ENCODE results near the gene MAT1A. TPM values are rescaled to one million over a fixed set of nuclear protein-coding genes. Genes with fewer than 3 reads are reported as not detected.

MAT1A gene
- total and polyA plus RNA-seq, 2 of the 13 experiments (the other 11 are each of a cell fraction or from before 2014, with no cell fraction given), result 57.1 to 76.9 TPM

DNA sequence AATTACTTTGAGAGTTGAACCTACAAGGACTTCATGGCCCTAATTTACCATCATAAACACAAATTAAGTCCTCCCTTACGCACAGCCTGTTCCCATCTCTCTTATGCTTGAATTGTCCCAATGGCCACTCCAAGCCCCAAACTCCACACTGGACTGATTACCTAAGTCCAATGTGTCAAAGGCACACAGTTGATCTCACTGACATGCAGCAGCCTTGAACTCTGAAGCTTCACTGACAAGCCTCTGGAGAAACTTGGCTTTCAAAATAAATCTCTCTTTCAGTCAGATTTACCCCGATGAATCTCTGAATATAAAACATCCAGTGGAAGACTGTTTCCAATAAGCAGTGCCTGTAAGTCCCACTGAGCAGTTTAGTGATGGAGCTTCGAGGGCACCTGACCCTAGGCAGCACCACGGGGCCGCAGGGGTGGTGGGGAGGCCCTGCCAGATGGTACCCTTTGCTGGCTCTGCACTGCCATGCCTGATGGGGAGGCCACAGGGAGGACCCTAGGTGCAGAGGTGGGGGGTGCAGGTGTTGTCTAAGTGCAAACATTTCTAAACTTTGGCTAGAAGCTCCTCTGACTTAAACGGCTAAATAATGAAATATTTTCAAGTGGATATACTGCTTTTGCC is 3.3 kb upstream of the MAT1A start (continued):
- TF ChIP-seq ZNF883 (CRISPR knock-in tag; IDR thresholded peaks at IDR 0.05; ENCODE audit: not compliant biosample characterization), result no peak
- TF ChIP-seq RCOR2 (CRISPR knock-in tag; IDR thresholded peaks at IDR 0.05), result no peak
- TF ChIP-seq, protein P1, sequence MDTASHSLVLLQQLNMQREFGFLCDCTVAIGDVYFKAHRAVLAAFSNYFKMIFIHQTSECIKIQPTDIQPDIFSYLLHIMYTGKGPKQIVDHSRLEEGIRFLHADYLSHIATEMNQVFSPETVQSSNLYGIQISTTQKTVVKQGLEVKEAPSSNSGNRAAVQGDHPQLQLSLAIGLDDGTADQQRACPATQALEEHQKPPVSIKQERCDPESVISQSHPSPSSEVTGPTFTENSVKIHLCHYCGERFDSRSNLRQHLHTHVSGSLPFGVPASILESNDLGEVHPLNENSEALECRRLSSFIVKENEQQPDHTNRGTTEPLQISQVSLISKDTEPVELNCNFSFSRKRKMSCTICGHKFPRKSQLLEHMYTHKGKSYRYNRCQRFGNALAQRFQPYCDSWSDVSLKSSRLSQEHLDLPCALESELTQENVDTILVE (CRISPR knock-in tag; IDR thresholded peaks at IDR 0.05), result no peak
- TF ChIP-seq MEIS1 (CRISPR knock-in tag; IDR thresholded peaks at IDR 0.05; ENCODE audit: borderline replicate concordance), result 0 out of 2 replicates have a peak, but pooled peaks have one; percentile 64
- TF ChIP-seq, protein P2, sequence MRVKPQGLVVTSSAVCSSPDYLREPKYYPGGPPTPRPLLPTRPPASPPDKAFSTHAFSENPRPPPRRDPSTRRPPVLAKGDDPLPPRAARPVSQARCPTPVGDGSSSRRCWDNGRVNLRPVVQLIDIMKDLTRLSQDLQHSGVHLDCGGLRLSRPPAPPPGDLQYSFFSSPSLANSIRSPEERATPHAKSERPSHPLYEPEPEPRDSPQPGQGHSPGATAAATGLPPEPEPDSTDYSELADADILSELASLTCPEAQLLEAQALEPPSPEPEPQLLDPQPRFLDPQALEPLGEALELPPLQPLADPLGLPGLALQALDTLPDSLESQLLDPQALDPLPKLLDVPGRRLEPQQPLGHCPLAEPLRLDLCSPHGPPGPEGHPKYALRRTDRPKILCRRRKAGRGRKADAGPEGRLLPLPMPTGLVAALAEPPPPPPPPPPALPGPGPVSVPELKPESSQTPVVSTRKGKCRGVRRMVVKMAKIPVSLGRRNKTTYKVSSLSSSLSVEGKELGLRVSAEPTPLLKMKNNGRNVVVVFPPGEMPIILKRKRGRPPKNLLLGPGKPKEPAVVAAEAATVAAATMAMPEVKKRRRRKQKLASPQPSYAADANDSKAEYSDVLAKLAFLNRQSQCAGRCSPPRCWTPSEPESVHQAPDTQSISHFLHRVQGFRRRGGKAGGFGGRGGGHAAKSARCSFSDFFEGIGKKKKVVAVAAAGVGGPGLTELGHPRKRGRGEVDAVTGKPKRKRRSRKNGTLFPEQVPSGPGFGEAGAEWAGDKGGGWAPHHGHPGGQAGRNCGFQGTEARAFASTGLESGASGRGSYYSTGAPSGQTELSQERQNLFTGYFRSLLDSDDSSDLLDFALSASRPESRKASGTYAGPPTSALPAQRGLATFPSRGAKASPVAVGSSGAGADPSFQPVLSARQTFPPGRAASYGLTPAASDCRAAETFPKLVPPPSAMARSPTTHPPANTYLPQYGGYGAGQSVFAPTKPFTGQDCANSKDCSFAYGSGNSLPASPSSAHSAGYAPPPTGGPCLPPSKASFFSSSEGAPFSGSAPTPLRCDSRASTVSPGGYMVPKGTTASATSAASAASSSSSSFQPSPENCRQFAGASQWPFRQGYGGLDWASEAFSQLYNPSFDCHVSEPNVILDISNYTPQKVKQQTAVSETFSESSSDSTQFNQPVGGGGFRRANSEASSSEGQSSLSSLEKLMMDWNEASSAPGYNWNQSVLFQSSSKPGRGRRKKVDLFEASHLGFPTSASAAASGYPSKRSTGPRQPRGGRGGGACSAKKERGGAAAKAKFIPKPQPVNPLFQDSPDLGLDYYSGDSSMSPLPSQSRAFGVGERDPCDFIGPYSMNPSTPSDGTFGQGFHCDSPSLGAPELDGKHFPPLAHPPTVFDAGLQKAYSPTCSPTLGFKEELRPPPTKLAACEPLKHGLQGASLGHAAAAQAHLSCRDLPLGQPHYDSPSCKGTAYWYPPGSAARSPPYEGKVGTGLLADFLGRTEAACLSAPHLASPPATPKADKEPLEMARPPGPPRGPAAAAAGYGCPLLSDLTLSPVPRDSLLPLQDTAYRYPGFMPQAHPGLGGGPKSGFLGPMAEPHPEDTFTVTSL (CRISPR knock-in tag; IDR thresholded peaks at IDR 0.05; ENCODE audit: borderline replicate concordance), result peak; percentile 46; the same call in 1 of the 2 replicates
- TF ChIP-seq SKI (IDR thresholded peaks at IDR 0.05; ENCODE audit: partially characterized antibody), result peak; percentile 23
- 0 out of 2 replicates have a peak, but pooled peaks have one; percentile 34 for TF ChIP-seq ZNF761 (CRISPR knock-in tag; conservative IDR thresholded peaks at IDR 0.05)
- TF ChIP-seq SAP130 (CRISPR knock-in tag; IDR thresholded peaks at IDR 0.05; ENCODE audit: low read depth), result peak; percentile 73
- TF ChIP-seq TOE1 (CRISPR knock-in tag; IDR thresholded peaks at IDR 0.05), result no peak
- TF ChIP-seq SOX6 (IDR thresholded peaks at IDR 0.05), result no peak
- peak; percentile 63 for TF ChIP-seq SOX6 (CRISPR knock-in tag; IDR thresholded peaks at IDR 0.05)
- peak; percentile 17; the same call in 1 of the 2 replicates for TF ChIP-seq ZNF788 (CRISPR knock-in tag; IDR thresholded peaks at IDR 0.05; ENCODE audit: borderline replicate concordance)
- TF ChIP-seq WIZ (CRISPR knock-in tag; IDR thresholded peaks at IDR 0.05), result peak; percentile 75; the same call in 1 of the 2 replicates
- no peak for TF ChIP-seq ZFP37 (CRISPR knock-in tag; IDR thresholded peaks at IDR 0.05; ENCODE audit: borderline replicate concordance)
- TF ChIP-seq, protein P3, sequence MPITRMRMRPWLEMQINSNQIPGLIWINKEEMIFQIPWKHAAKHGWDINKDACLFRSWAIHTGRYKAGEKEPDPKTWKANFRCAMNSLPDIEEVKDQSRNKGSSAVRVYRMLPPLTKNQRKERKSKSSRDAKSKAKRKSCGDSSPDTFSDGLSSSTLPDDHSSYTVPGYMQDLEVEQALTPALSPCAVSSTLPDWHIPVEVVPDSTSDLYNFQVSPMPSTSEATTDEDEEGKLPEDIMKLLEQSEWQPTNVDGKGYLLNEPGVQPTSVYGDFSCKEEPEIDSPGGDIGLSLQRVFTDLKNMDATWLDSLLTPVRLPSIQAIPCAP (CRISPR knock-in tag; IDR thresholded peaks at IDR 0.05; ENCODE audit: low read depth), result no peak
- TF ChIP-seq FOSL2 (CRISPR knock-in tag; IDR thresholded peaks at IDR 0.05), result 0 out of 2 replicates have a peak, but pooled peaks have one; percentile 29
- TF ChIP-seq HOXD1 (CRISPR knock-in tag; IDR thresholded peaks at IDR 0.05), result no peak
- peak; percentile 51; the same call in 1 of the 2 replicates for TF ChIP-seq NR2C2 (CRISPR knock-in tag; IDR thresholded peaks at IDR 0.05; ENCODE audit: borderline replicate concordance)
- 0 out of 2 replicates have a peak, but pooled peaks have one; percentile 39 for TF ChIP-seq ZNF792 (CRISPR knock-in tag; IDR thresholded peaks at IDR 0.05)
- TF ChIP-seq THAP11 (CRISPR knock-in tag; IDR thresholded peaks at IDR 0.05), result no peak
- TF ChIP-seq SCMH1 (CRISPR knock-in tag; IDR thresholded peaks at IDR 0.05; ENCODE audit: borderline replicate concordance), result no peak
- TF ChIP-seq, protein P4, sequence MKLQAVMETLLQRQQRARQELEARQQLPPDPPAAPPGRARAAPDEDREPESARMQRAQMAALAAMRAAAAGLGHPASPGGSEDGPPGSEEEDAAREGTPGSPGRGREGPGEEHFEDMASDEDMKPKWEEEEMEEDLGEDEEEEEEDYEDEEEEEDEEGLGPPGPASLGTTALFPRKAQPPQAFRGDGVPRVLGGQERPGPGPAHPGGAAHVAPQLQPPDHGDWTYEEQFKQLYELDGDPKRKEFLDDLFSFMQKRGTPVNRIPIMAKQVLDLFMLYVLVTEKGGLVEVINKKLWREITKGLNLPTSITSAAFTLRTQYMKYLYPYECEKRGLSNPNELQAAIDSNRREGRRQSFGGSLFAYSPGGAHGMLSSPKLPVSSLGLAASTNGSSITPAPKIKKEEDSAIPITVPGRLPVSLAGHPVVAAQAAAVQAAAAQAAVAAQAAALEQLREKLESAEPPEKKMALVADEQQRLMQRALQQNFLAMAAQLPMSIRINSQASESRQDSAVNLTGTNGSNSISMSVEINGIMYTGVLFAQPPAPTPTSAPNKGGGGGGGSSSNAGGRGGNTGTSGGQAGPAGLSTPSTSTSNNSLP (IDR thresholded peaks at IDR 0.05; ENCODE audit: low read depth, low read length), result 0 out of 2 replicates have a peak, but pooled peaks have one; percentile 26

Measured in HepG2 (cell line).